SK-N-DZ (cell line): ENCODE results near the gene PLA1A.

ENCODE experiments used
- DNase-seq: peaks from one replicate; pipeline ENCODE4 v3.0.0-alpha.2; 2015; ENCODE audit warnings: low spot score

Gene PLA1A

DNA sequence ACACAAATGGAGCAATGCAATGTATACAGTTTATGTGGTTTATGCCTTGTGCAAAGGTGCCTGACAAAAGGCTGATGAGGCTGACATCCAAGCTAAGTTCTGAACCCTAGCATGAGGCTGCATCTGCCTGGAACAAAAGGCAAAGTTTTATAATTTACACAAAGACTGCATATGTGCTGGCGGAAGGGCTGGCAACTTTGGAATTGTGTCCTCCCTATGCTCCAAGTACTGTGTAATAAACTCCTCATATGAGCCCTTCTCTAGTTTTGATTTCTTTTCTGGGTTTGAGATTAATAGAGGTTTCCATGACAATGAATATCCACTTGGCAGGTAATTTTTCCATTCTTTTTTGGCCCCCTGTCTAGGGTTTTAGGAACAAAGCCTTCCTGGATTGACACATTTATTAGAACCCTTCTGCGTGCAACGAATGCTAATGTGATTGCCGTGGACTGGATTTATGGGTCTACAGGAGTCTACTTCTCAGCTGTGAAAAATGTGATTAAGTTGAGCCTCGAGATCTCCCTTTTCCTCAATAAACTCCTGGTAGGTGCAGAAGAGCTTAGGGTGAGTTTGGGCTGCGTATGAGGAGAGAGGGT, 10.8 kb downstream of the PLA1A start:
- DNase-seq, result no peak

DNA sequence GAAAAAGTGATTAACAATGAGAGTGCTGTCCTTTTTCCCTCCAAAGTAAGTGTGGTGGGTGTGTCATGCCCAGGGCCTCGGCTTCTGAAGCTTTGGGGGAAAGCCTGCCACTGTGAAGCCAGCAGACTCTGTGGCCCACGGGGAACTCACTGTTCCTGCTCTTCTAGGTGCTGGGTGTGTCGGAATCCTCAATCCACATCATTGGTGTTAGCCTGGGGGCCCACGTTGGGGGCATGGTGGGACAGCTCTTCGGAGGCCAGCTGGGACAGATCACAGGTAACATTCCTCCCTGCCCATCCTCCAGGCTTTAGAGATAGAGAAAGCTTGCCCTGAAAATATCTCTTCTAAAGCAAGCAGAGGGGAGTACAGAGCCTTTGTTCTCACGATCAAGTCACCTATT, 11.6 kb downstream of the PLA1A start:
- DNase-seq, result no peak

DNA sequence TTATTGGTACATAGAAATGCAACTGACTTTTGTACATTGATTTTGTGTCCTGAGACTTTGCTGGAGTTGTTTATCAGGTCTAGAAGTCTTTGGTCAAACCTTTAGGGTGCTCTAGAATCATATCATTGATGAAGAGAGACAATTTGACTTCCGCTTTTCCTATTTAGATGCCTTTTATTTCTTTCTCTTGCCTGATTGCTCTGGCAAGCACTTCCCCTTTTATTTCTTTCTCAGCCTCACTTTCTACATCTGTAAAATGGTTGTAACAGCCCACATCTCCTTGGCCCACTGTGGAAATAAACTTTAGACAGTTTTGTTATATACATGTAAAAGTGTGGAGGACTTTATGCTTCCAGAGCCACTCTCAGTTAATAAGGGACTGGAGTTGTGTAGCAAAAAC, 14.0 kb downstream of the PLA1A start:
- no peak for DNase-seq

DNA sequence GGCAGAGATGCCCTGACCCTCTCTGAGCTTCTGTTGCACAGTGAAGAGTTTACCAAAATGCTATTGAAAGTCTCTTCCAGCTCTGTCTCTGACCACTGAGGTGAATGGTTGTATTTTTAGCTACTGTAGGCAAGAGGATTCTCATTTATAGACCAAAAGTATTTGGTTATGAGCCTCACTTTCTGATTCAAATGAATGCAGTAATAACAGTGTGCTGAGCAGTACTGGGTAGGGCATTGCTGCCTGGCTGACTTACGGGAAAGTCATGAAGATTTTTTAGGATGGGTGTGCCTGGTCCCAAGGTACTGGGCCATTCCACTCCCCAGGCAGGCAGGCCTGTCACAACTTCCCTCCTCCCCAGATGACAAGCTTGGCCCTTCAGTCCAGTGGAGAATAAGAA, 15.5 kb downstream of the PLA1A start:
- no peak for DNase-seq

DNA sequence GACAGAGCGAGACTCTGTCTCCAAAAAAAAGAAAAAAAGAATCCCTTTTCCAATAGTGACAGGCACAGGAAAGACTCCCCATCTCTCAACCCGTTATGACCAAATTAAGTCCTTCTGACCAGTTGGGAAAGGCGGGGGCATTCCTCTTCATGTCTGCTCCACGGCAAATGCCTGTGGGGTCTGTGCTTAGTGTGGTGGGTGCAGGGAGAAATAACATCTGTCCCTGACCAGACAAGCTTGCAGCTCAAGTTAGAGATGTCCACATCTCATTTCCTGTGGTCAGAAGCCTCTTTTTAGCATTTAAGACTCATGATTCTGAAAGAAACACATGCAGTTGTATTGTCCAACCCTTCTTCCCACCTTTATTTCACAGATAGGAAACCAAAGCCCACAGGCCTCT, 16.2 kb downstream of the PLA1A start:
- DNase-seq, result no peak

DNA sequence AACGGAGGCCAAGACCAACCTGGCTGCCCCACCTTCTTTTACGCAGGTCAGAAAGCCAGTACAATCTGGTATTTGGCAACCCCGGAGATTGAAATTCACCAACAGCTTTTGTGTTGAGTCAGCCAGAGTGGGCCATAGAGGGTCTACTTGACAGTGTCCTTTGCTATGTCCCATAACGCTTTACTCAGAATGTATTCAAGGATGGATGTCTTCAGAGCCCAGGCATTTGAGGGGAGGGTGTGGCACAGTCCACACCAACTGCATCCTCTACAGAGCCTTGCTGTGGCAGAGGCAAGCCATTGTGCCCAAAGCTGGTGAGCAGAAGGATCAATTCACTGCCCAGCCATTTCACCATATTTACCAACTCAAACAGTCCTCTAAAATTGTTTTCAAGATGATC, 18.4 kb downstream of the PLA1A start:
- DNase-seq, result no peak

DNA sequence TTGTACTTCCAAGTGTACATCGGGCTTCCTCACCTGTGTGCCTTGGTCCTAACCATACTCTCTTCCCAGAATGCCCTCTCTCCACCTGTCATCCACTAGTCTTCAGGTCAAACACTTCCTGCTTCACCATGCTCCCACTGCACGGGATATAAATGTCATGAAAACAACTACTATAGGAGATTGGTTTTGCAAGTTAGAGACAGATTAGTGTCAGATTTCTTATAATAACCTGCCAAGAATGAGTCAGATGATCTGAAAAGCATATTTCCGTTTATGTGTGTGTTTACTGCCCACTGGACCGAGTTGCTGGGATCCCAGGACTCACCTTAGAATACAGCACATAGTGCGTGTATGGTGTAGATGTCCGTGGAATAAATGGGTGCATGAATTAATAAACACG, 21.4 kb downstream of the PLA1A start:
- DNase-seq, result no peak

DNA sequence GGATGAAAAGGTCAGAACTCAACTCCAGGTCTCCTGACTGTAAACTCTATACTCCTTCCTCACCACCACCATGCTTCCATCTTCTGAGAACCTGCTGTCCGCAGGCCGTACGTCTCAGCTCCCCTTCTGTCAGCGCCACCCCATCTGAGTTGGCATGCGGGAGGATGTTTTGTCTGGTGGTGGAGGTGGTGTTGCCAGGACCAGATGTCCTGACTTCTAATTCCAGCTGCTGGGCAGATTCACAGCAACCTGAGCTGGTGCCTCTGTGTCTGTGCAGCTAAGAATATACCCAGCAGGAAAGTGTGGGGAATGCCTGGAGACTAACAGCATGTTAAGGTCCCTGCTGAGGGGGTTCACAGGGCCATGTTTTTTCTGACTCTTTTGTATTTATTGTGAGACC, 23.2 kb downstream of the PLA1A start:
- DNase-seq, result no peak

DNA sequence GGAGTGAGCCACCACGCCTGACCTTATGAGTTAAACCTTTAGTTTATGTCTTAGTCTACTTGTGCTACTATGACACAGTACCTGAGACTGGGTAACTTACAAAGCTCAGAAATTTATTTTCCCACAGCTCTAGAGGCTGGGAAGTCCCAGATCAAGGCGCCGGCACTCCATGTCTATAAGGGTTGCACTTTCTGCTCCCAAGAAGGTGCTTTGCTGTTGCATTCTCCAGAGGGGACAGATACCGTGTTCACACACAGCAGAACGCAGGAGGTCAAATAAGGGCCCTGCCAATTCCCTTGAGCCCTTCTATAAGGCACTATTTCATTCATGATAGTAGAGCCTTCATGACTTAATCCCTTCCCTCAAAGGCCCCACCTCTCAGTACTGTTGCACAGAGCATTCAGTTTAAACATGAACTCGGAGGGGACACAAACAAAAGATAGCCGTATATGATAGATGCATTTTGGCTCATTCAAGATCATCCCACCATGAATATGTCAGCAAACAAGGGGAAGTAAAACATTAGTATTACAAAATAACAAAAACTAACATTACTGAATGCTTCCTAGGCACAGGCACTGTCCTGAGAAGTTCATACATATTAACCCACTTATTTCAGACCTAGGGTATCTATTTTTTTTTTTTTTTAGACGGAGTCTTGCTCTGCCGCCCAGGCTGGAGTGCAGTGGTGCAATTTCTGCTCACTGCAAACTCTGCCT, 26.5 kb downstream of the PLA1A start:
- no peak for DNase-seq

DNA sequence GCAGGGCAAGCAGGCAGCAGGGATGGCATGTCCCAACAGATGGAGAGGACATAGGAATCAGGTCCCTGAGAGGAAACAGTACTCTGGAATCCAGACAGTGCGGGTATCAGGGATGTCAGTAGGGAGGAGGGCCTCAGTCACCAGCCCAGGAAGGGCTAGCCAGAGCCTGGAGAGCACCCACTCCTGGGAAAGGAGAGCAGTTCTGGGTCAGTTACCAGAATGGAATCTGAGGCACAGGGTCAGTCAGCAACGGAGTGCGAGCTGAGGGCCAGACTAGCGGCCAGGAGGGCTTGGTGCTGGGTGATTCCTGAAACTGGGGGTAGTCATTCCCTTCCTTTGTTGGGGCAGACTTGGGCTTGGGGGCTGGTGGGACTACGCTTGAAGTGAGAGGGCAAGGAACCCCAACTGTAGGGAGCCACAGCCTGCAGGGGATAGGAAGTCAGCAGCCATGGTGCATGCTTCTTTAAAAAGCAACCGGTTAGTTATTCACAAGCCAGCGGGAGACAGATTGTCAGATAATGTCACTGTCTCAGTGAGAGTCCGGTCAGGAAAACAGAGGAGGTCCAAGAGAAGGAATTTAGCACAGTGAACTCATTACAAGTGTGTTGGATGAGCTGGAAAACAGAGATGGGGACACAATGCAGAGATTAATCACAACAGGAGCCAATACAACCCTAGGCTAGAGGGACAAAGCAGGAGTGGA, 27.9 kb downstream of the PLA1A start:
- no peak for DNase-seq

DNA sequence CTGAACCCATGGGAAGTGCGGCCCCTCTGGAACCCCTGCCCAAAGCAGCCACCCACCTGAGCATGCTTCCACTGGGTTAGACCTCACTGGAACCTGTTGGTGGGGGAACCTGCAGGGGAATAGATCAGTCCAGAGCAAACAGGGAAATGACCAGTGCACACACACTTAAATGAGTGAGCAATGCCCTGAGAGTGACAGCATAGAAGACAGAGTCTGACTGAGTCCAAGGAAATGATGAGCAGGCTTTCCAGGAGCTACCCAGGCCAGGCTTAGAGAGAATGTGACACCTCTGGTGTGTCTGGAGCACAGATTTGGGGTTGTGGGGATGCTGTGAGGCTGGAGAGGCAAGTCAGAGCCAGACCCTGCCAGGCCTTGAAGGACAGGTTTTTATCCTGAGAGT, 28.5 kb downstream of the PLA1A start:
- no peak for DNase-seq

DNA sequence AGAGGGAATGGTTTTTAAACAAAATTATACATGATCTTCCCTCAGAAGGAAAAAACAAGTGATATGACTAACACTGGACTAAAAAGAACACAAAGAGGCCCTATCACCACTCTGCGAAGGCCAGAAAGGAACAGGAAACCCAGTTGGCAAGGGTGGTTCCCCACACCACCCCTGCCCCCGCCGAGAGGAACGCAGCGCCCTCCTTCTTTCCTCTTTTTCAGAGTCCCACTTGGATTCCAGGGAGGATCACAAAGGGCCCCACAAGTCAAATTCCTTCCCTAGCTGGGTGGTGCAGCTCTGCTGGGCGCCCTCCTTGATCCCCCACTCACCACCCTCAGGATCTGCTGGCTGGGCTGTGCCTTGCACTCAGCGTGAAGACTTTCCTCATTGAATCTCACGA, 29.8 kb downstream of the PLA1A start:
- DNase-seq, result no peak

DNA sequence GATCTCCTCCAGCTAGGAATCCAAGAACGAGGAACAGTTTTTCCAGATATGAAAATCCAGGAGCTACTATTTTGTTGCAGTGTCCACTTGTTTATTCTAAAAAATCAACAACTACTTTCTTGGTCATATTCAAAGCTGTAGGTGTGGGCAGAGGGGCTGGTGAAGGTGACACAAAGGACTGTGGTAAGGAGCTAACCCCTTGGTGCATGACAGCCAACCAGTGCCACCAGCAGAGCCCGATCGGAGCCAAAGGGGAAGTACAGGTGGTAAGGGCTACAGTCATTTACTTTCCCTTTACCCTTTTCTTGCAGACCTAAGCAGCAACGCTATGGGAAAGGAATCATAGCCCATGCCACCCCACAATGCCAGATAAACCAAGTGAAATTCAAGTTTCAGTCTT, 30.7 kb downstream of the PLA1A start:
- no peak for DNase-seq

DNA sequence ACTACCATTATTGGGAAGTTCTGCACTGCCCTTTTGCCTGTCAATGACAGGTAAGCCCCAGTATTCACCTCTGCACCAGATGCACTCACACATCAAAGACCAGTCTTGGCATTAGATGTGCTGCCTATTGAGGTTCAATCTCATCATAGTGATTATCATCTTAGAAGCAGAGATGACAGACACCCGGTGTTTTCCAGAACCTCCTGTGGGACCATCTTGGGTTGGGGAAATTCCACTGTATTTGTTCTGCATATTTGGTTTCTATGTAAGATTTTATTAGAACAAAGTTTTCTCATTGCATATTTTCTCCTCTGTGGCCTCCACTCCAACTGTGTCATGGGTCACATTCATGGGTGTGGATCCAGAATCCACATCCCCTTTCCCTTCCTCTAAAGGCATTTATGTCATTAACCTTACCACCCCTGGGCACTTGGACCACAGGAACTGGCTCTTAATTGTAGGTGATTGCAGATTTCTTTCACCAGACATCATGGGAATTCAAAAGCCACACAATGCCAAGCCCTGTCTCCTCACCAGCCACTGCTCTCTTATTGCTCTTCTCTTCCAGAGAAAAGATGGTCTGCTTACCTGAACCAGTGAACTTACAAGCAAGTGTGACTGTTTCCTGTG, 31.2 kb downstream of the PLA1A start:
- DNase-seq, result no peak

DNA sequence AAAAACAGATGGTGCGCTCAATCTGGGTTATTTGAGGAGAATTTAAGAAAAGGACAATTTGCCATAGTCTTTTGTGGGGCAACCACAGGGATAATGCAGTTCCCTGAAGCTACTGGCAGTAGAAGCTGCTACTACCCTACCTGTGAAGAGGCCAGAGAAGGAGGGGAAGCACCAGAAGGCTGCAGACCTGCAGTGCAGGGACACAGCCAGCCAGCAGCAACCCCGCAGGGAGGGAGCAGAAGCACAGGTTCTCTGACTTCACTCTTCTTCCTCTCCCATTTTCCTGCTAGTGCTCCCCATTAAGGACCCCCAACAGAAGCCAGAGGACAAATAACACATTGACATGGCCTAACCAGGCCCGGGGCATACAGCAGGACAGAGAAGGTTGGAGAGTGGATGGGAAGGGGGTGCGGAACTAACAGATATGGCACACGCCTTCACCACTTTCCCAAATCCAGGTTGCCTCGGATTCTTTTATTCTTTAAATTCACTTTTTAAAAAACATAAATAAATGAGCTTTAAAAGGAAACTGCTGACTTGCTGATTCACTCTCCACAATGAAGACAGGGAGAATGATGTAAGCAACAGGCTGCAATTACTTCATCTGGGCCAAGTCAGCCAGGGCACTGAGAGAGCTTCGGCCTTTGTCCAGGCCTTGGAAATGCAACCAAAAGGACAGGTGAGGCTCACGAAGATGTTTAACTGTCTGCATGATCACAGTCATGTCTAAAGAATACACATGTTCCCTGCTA, 32.6 kb downstream of the PLA1A start:
- no peak for DNase-seq

DNA sequence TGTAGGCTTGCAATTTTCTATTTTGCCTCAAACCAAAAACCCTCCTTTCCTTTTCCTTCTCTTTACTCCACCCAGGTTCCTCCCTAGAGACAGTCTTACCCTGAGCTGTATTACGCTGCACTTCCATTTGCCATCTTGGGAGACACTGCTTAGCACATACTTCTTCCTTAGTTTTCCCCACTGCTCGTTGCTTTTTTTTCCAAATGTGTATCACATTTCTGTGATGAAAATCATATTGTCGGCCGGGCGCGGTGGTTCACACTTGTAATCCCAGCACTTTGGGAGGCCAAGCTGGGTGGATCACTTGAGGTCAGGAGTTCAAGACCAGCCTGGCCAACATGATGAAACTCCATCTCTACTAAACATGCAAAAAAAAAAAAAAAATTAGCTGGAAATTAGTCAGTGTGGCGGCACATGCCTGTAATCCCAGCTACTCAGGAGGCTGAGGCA, 33.2 kb downstream of the PLA1A start:
- DNase-seq, result no peak

DNA sequence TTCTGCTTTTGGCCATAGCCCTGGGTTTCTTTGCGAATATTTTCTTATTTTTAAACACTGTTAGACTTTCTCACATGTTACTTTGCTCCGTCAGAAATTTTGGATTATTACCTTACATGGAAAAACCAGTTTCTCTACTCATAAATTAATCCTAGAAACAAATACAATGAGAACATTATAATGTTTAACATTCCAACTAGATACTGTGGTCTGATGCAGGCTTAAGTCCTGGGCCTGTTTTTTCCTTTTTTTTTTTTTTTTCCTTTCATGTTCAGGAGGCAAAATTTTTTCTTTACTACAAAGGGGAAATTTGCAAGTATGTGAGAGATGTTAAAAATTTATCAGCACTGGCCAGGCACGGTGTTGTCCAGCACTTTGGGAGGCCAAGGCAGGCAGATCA, 33.8 kb downstream of the PLA1A start:
- DNase-seq, result no peak

DNA sequence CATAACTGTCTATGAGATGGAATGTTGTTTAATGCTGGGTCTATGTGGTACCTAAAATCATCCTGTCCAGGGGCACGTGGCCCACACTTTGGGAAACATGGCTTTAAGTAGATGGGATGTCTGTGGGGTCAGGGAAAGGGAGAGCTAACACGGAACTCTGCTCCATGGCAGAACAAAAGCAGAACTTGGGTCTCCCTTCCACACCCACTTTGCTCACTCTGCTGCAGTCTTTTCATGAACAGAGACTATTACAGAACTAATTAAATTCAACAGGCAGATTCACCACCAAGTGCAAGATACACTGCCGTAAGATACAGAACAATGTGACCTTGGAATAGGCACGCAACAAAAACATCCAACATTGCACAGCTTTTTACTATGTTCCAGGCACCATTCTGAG, 34.5 kb downstream of the PLA1A start:
- no peak for DNase-seq

DNA sequence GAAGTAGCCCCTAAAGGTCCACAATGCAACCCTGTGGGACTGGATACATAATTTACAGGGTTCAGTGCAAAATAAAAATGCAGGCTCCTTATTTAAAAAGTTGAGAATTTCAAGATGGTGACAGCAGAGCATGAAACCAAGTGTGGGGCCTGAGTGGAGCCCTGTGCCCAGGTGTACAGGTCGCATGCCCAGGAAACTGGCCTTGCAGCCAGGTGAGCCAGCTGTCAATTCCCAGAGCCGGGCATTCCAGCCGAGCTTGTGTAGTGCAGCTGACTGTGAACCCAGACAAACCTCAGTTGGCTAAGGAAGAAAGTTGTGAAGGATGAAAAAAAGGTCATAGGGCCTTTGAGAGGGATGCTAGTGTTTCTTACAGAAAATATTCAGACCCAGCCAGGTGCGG, 35.1 kb downstream of the PLA1A start:
- DNase-seq, result no peak

DNA sequence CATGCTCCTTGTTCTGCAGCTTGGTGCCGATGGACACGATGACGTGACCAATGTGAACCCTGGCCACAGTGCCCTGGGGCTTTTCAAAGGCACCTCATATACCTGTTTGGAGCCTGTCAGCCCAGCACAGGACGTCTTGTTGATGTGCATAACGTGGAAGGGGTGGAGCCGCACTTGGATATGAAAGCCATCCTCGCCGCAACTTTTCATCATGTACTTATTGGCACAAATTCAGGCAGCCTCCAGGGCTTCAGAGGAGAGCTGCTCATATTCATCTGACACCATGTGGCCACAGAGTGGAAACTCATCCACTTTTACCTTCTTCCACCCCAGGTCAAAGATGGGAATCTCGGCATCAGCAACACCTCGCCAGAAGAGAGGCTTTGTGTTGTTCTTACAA, 38.0 kb downstream of the PLA1A start:
- DNase-seq, result no peak

DNA sequence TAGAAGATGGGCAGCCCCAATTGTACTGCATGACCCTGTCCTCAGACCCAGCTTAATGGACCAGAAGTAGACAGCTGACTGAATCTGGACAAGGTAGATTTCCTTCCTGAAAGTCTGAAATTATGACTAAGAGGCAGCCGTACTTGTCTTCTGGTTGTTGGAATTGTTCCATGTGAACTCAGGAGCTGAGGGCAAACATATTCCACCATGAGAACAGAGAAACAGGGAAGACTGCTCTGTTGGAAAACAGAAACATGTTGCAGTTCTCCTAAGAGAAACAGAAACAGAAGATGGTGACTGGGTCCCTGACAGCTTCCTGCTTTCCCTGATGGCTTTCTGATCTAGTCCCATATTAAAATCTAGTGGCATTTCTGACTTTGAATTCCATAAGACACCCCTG, 38.6 kb downstream of the PLA1A start:
- no peak for DNase-seq
